ENCODE results near the gene APMAP.

GRCh38 chr20:24960861-24961260 is 31.7 kb downstream of the APMAP start:
- TF ChIP-seq, protein P1, sequence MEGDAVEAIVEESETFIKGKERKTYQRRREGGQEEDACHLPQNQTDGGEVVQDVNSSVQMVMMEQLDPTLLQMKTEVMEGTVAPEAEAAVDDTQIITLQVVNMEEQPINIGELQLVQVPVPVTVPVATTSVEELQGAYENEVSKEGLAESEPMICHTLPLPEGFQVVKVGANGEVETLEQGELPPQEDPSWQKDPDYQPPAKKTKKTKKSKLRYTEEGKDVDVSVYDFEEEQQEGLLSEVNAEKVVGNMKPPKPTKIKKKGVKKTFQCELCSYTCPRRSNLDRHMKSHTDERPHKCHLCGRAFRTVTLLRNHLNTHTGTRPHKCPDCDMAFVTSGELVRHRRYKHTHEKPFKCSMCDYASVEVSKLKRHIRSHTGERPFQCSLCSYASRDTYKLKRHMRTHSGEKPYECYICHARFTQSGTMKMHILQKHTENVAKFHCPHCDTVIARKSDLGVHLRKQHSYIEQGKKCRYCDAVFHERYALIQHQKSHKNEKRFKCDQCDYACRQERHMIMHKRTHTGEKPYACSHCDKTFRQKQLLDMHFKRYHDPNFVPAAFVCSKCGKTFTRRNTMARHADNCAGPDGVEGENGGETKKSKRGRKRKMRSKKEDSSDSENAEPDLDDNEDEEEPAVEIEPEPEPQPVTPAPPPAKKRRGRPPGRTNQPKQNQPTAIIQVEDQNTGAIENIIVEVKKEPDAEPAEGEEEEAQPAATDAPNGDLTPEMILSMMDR (IDR thresholded peaks at IDR 0.05; ENCODE audit: low read length) = no peak
- TF ChIP-seq EZH2 (optimal IDR thresholded peaks at IDR 0.05; ENCODE audit: low read depth, low read length) = no peak
